Ascending aorta (tissue), 2 donors: Measurements from ENCODE around the gene HEPACAM. TPM values are rescaled to one million over a fixed set of nuclear protein-coding genes. Genes with fewer than 3 reads are reported as not detected.

Experiments used
- DNase-seq, 2 donors: peaks; one replicate each; pipeline ENCODE4 v3.0.0-alpha.2; 2019; ENCODE audit warnings: low spot score in 2 of 2
- H3K27ac ChIP-seq, 2 donors: fragments of 200-600 bp; sonication (generic); one replicate each; pipeline ENCODE4 v1.5.1; 2016 to 2017; ENCODE audit warnings: mild to moderate bottlenecking in 1 of 2
- H3K27me3 ChIP-seq: fragments of 200-600 bp; sonication (generic); one replicate; pipeline ENCODE4 v1.5.1; 2017
- H3K36me3 ChIP-seq, 2 donors: fragments of 200-600 bp; sonication (generic); one replicate each; pipeline ENCODE4 v1.5.1; 2016
- H3K4me1 ChIP-seq, 2 donors: fragments of 200-600 bp; sonication (generic); one replicate each; pipeline ENCODE4 v1.5.1; 2016 to 2017; ENCODE audit warnings: mild to moderate bottlenecking in 1 of 2
- H3K4me3 ChIP-seq, 2 donors: fragments of 200-600 bp; sonication (generic); one replicate each; pipeline ENCODE4 v1.5.1; 2016 to 2017; ENCODE audit warnings: mild to moderate bottlenecking in 1 of 2
- H3K9me3 ChIP-seq, 2 donors: fragments of 200-600 bp; sonication (generic); one replicate each; pipeline ENCODE4 v1.5.1; 2016
- intact Hi-C: fragments of 100-400 bp; cut with DNase I; formaldehyde crosslinking; loops from one replicate; pipeline ENCODE4 v1.15.1; 2023
- total RNA-seq: library from RNA; depleted of rRNA; stranded (reverse); fragments of >200 nt; gene quantifications from one replicate; pipeline ENCODE4 v1.1.0, GENCODE V29; 2016
- TF ChIP-seq, protein P1 (sequence below), 3 experiments: fragments of 200-600 bp in 2 of 3; fragments of 450-650 bp in 1 of 3; sonication (generic) in 2 of 3; IDR thresholded peaks; one replicate each; pipeline ENCODE4 v1.5.1; 2016 to 2019; ENCODE audit warnings: antibody characterized with exemption in 3 of 3, mild to moderate bottlenecking in 1 of 3, moderate library complexity in 1 of 3

The HEPACAM gene
- total RNA-seq, 1 donor from 2014 or later: not detected

- Histone ChIP-seq H3K4me1 (peaks cover 3 to 7% of the 10 kb centered on the region in 2 donors), H3K27ac (no peak overlapping the region), H3K4me3 (no peak overlapping the region), H3K9me3 (no peaks in the 10 kb centered on the region), H3K36me3 (no peaks in the 10 kb centered on the region), H3K27me3 (no peaks in the 10 kb centered on the region)
- intact Hi-C loops: no loop called here
- TF ChIP-seq, protein P1, sequence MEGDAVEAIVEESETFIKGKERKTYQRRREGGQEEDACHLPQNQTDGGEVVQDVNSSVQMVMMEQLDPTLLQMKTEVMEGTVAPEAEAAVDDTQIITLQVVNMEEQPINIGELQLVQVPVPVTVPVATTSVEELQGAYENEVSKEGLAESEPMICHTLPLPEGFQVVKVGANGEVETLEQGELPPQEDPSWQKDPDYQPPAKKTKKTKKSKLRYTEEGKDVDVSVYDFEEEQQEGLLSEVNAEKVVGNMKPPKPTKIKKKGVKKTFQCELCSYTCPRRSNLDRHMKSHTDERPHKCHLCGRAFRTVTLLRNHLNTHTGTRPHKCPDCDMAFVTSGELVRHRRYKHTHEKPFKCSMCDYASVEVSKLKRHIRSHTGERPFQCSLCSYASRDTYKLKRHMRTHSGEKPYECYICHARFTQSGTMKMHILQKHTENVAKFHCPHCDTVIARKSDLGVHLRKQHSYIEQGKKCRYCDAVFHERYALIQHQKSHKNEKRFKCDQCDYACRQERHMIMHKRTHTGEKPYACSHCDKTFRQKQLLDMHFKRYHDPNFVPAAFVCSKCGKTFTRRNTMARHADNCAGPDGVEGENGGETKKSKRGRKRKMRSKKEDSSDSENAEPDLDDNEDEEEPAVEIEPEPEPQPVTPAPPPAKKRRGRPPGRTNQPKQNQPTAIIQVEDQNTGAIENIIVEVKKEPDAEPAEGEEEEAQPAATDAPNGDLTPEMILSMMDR (IDR thresholded peaks at IDR 0.05): no peak
- peak in 1 of 2 donors; percentile 45 for DNase-seq
These were observed 61.9 kb downstream of the HEPACAM start for GRCh38 chr11:124873951-124874350.

DNA sequence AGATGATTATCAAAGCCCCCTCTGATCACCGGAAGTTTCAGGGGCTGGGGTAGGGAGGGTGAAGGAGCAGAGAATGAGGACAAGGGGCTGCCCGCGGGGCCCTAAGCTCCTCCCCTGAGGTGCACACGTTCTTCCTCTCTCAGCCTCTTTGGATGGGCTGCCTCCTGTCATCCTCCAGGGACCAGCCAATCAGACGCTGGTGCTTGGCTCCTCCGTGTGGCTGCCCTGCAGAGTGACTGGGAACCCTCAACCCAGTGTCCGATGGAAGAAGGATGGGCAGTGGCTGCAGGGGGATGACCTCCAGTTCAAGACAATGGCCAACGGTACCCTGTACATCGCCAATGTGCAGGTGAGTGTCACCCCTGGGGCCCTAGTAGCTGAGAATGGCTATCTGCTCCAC lies 63.1 kb downstream of the HEPACAM start:
- Histone ChIP-seq H3K27me3 (no peaks in the 10 kb centered on the region), H3K9me3 (no peaks in the 10 kb centered on the region)
- TF ChIP-seq, protein P1 (IDR thresholded peaks at IDR 0.05): no peak

DNA sequence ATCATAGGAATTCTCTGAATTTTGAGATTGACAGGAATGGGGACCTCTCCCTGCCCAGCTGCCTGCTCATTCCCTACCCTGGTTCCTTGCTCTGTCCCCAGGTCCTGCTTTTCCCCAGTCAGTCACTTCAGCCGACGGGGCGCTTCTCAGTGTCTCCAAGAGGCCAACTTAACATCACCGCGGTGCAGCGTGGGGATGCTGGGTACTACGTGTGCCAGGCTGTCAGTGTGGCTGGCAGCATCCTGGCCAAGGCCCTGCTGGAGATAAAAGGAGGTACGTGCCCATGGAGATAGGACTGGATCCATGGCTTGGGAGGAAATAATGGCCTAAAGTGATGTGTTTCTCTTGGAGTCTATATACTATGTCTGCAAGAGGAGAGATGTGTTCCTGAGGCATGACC lies 63.6 kb downstream of the HEPACAM start:
- H3K4me1 ChIP-seq: peaks cover 3 to 7% of the 10 kb centered on the region in 2 donors
- DNase-seq: peak in 1 of 2 donors; percentile 44
- H3K27me3 ChIP-seq: no peaks in the 10 kb centered on the region
- H3K27ac ChIP-seq: no peak overlapping the region
- intact Hi-C loops: no loop called here
- H3K9me3 ChIP-seq: no peaks in the 10 kb centered on the region
- no peaks in the 10 kb centered on the region for H3K36me3 ChIP-seq
- no peak overlapping the region for H3K4me3 ChIP-seq
- TF ChIP-seq, protein P1 (IDR thresholded peaks at IDR 0.05): no peak

More for the DNA sequence above, 63.1 kb downstream of the HEPACAM start:
- DNase-seq: peak in 1 of 2 donors; percentile 53
- Histone ChIP-seq H3K4me1 (peaks cover 3 to 9% of the 10 kb centered on the region in 2 donors), H3K27ac (no peak overlapping the region), H3K36me3 (no peaks in the 10 kb centered on the region), H3K4me3 (no peak overlapping the region)
- intact Hi-C loops: no loop called here

- intact Hi-C loops: no loop called here
- TF ChIP-seq, protein P1 (IDR thresholded peaks at IDR 0.05): no peak
- DNase-seq: no peak
- Histone ChIP-seq H3K9me3 (no peaks in the 10 kb centered on the region), H3K36me3 (no peaks in the 10 kb centered on the region), H3K27me3 (peaks cover 15% of the 10 kb centered on the region), H3K27ac (no peak overlapping the region), H3K4me1 (peaks cover under 1 to 11% of the 10 kb centered on the region in 2 donors), H3K4me3 (no peak overlapping the region)
These were observed 65.4 kb downstream of the HEPACAM start for GRCh38 chr11:124870430-124870829.

DNA sequence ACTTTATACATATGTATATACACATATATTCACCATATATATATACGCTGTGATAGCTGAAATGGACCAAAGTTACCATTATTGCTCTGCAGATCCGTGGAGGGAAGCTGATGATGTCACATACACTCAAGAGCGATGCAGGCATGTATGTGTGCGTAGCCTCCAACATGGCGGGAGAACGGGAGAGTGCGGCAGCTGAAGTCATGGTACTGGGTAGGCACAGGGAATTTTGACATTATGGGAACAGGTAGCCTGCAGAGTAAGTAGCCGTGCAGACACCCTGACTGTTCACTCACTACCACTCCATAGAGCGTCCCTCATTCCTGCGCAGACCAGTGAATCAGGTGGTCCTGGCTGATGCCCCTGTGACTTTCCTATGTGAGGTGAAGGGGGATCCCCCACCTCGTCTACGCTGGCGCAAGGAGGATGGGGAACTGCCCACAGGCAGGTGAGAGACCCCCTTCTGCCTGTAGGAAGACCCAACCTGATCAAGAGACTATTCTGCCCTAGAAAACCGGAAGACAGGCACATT lies 65.9 kb downstream of the HEPACAM start:
- TF ChIP-seq, protein P1 (IDR thresholded peaks at IDR 0.05): no peak
- H3K4me1 ChIP-seq: peaks cover 4 to 14% of the 10 kb centered on the region in 2 donors
- H3K9me3 ChIP-seq: no peaks in the 10 kb centered on the region
- no peak for DNase-seq
- H3K27ac ChIP-seq: no peak overlapping the region
- no peak overlapping the region for H3K4me3 ChIP-seq
- intact Hi-C loops: no loop called here
- H3K27me3 ChIP-seq: peaks cover 17% of the 10 kb centered on the region
- H3K36me3 ChIP-seq: no peaks in the 10 kb centered on the region

DNA sequence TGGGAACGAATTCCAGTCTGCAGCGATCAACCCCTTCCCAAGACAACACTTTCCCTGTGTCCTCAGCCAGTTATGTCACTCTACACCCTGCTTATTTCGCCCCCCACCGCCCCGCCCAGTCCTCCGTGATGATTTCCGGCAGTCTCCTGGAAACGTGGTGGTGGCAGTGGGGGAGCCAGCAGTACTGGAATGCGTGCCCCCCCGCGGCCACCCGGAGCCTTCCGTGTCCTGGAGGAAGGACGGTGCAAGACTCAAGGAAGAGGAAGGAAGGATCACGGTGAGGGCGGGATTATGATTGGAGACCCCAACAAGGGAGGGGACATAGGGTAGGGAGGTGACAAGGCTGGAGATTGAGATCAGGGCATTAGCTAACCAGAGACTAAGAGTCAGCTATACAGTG lies 66.5 kb downstream of the HEPACAM start:
- no peak for DNase-seq
- Histone ChIP-seq H3K27me3 (peaks cover 17% of the 10 kb centered on the region), H3K36me3 (no peaks in the 10 kb centered on the region), H3K4me1 (peaks cover 4 to 14% of the 10 kb centered on the region in 2 donors), H3K27ac (no peak overlapping the region), H3K4me3 (no peak overlapping the region), H3K9me3 (no peaks in the 10 kb centered on the region)
- intact Hi-C loops: no loop called here
- TF ChIP-seq, protein P1 (IDR thresholded peaks at IDR 0.05): no peak
